Retinal pigment epithelial cell (primary cell): ENCODE data around the gene THAP4.

Experiments used
- DNase-seq: peaks from one replicate; pipeline ENCODE4 v3.0.0-alpha.2; 2010; ENCODE audit warnings: low read depth
- H3K4me3 ChIP-seq: 2 replicates; pipeline ENCODE4 v1.5.1; 2011; ENCODE audit warnings: mild to moderate bottlenecking, low read length, control low read depth, moderate library complexity
- CTCF ChIP-seq: conservative IDR thresholded peaks from 2 replicates; pipeline ENCODE4 v1.5.1; 2011; ENCODE audit warnings: low read depth, low read length, control low read depth, inconsistent platforms

The THAP4 gene

GRCh38 chr2:241541564-241542277 lies 95.2 kb downstream of the THAP4 start:
- DNase-seq: no peak
- H3K4me3 ChIP-seq: peak overlapping the region; percentile 31
- TF ChIP-seq CTCF: no peak

GRCh38 chr2:241540771-241541561 lies 96.0 kb downstream of the THAP4 start:
- TF ChIP-seq CTCF: no peak
- peak overlapping the region; percentile 42 for H3K4me3 ChIP-seq
- DNase-seq: no peak

GRCh38 chr2:241540401-241540770 lies 96.6 kb downstream of the THAP4 start:
- DNase-seq: no peak
- no peak for TF ChIP-seq CTCF
- H3K4me3 ChIP-seq: peak overlapping the region; percentile 42

GRCh38 chr2:241539616-241540374 lies 97.2 kb downstream of the THAP4 start:
- no peak for DNase-seq
- TF ChIP-seq CTCF: no peak
- H3K4me3 ChIP-seq: no peak overlapping the region

GRCh38 chr2:241538838-241539615 lies 97.9 kb downstream of the THAP4 start:
- H3K4me3 ChIP-seq: no peak overlapping the region
- no peak for TF ChIP-seq CTCF
- DNase-seq: no peak

- no peak for TF ChIP-seq CTCF
- DNase-seq: no peak
- no peak overlapping the region for H3K4me3 ChIP-seq
Measured at GRCh38 chr2:241535871-241536655, 100.9 kb downstream of the THAP4 start.
